Lower lobe of right lung (tissue), 2 donors: Measurements from ENCODE around the gene NRP1. TPM values are rescaled to one million over a fixed set of nuclear protein-coding genes. Genes with fewer than 3 reads are reported as not detected.

Experiments used
- ATAC-seq, 2 donors: fragments of 200-7000 bp; cut with Tn5 transposase; one replicate each; pipeline ENCODE4 v1.9.1; 2020 to 2022; ENCODE audit warnings: mild to moderate bottlenecking in 2 of 2, moderate library complexity in 2 of 2
- DNase-seq: peaks from one replicate; pipeline ENCODE4 v3.0.0-alpha.2; 2020
- H3K27ac ChIP-seq: fragments of 200-600 bp; one replicate; pipeline ENCODE4 v1.8.0; 2022
- H3K27me3 ChIP-seq: fragments of 200-600 bp; one replicate; pipeline ENCODE4 v1.8.0; 2022; ENCODE audit warnings: low read depth
- H3K36me3 ChIP-seq: fragments of 200-600 bp; one replicate; pipeline ENCODE4 v1.8.0; 2022; ENCODE audit warnings: mild to moderate bottlenecking
- H3K4me1 ChIP-seq: fragments of 200-600 bp; one replicate; pipeline ENCODE4 v1.8.0; 2022
- H3K4me3 ChIP-seq: fragments of 200-600 bp; one replicate; pipeline ENCODE4 v1.8.0; 2022; ENCODE audit warnings: mild to moderate bottlenecking
- H3K9me3 ChIP-seq: fragments of 200-600 bp; one replicate; pipeline ENCODE4 v1.8.0; 2022
- CTCF ChIP-seq: fragments of 200-600 bp; IDR thresholded peaks from one replicate; pipeline ENCODE4 v1.8.0; 2022; ENCODE audit warnings: antibody characterized with exemption, mild to moderate bottlenecking
- intact Hi-C: fragments of 100-400 bp; cut with DNase I; formaldehyde crosslinking; loops from one replicate; pipeline ENCODE4 v1.11.0; 2022
- total RNA-seq: library from RNA; stranded (reverse); fragmentation: NEBNext Ultra II Directional; extraction: Animal tissue kit (Norgen Biotek cat#: 25700); gene quantifications from one replicate; pipeline ENCODE4 v1.2.1, GENCODE V29; 2021
- donor health status: DM: no; HTN: yes; CAD: no; lungs with severe emphysema.

The NRP1 gene
- total RNA-seq, 1 donor from 2014 or later: 127 TPM

- Histone ChIP-seq H3K27ac (no peak overlapping the region), H3K9me3 (no peaks in the 10 kb centered on the region), H3K27me3 (no peaks in the 10 kb centered on the region), H3K36me3 (no peaks in the 10 kb centered on the region), H3K4me3 (no peak overlapping the region), H3K4me1 (peaks cover 9% of the 10 kb centered on the region)
- DNase-seq: no peak
- intact Hi-C loops: no loop called here
- TF ChIP-seq CTCF: no peak
- ATAC-seq: no peak
These were observed 23.6 kb downstream of the NRP1 start for GRCh38 chr10:33310853-33311252.

- no peak for ATAC-seq
- no peaks in the 10 kb centered on the region for H3K9me3 ChIP-seq
- H3K4me3 ChIP-seq: no peak overlapping the region
- no peaks in the 10 kb centered on the region for H3K27me3 ChIP-seq
- no peaks in the 10 kb centered on the region for H3K36me3 ChIP-seq
- DNase-seq: no peak
- TF ChIP-seq CTCF: no peak
- H3K27ac ChIP-seq: no peak overlapping the region
- H3K4me1 ChIP-seq: peaks cover 6% of the 10 kb centered on the region
- intact Hi-C loops: no loop called here
These were observed 25.1 kb downstream of the NRP1 start for GRCh38 chr10:33309406-33309805.

GRCh38 chr10:33307835-33308234 is 26.6 kb downstream of the NRP1 start:
- no peaks in the 10 kb centered on the region for H3K27me3 ChIP-seq
- no peak for TF ChIP-seq CTCF
- no peak overlapping the region for H3K4me3 ChIP-seq
- no peak overlapping the region for H3K27ac ChIP-seq
- ATAC-seq (no peak), DNase-seq (no peak)
- peaks cover 16% of the 10 kb centered on the region for H3K4me1 ChIP-seq
- no peaks in the 10 kb centered on the region for H3K9me3 ChIP-seq
- no peaks in the 10 kb centered on the region for H3K36me3 ChIP-seq
- intact Hi-C loops: no loop called here

- Histone ChIP-seq H3K27me3 (no peaks in the 10 kb centered on the region), H3K9me3 (no peaks in the 10 kb centered on the region), H3K36me3 (no peaks in the 10 kb centered on the region), H3K27ac (no peak overlapping the region), H3K4me1 (peaks cover 22% of the 10 kb centered on the region), H3K4me3 (no peak overlapping the region)
- ATAC-seq: no peak
- intact Hi-C loops: no loop called here
- no peak for TF ChIP-seq CTCF
- DNase-seq: no peak
These were observed 27.6 kb downstream of the NRP1 start for GRCh38 chr10:33306701-33307519.

- no peak for ATAC-seq
These were observed 28.3 kb downstream of the NRP1 start for GRCh38 chr10:33306126-33306525.

More at GRCh38 chr10:33306126-33306525, 28.3 kb downstream of the NRP1 start:
- H3K27ac ChIP-seq: no peak overlapping the region
- no peaks in the 10 kb centered on the region for H3K27me3 ChIP-seq
- no peak overlapping the region for H3K4me3 ChIP-seq
- H3K36me3 ChIP-seq: no peaks in the 10 kb centered on the region
- intact Hi-C loops: no loop called here
- no peak for DNase-seq
- no peak for TF ChIP-seq CTCF
- no peaks in the 10 kb centered on the region for H3K9me3 ChIP-seq
- H3K4me1 ChIP-seq: peaks cover 22% of the 10 kb centered on the region
